ENCODE results near the gene RTEL1.

The RTEL1 gene

DNA sequence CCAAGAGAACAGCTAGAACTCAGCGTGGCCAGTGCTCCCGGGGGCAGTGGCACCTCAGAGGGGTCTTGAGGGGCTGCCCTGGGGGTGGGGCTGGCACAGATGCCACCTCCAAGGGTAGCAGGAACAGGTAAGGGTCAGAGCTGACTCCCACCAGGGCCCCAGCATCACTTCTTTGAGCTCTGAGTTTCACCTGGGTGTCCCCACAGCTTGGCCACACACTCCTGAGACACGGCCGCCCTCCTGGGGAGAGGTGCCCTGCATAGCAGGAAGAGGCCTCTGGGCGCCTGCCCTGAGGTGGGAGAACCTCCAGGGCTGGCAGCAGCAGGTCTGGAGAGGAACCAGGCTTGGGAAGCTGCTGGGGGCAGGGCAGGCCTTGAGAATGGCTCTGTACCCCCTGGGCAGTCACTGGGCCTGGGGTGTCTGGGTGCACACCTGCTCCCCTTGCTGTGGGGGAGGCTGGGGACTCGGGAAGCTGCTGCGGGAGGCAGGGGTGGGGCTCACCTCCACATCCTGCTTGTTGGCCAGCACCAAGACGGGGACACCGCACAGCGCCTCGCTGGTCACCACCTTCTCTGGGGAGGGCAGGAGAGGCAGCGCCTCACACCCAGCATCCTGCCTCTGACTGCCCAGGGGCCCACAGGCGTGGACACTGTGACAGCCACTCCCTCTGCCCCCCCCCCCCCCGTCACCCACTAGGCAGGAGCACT, 43.4 kb downstream of the RTEL1 start:
- DNase-seq (ENCODE audit: low read depth): no peak

GRCh38 chr20:63702036-63702665, 44.0 kb downstream of the RTEL1 start:
- Histone ChIP-seq H3K4me3 (ENCODE audit: low read length) (no peak overlapping the region), H3K4me1 (ENCODE audit: control insufficient read depth, insufficient read depth, low read length) (peaks cover 38% of the 10 kb centered on the region), H3K27me3 (replicated peaks; ENCODE audit: control insufficient read depth, insufficient read depth, low read length) (no peaks in the 10 kb centered on the region), H3K36me3 (ENCODE audit: control insufficient read depth, insufficient read depth, low read length, severe bottlenecking) (peaks cover 25% of the 10 kb centered on the region), H3K9ac (ENCODE audit: low read length) (no peak overlapping the region), H3K9me3 (ENCODE audit: control insufficient read depth, low read length) (no peaks in the 10 kb centered on the region)
- no peak for DNase-seq (ENCODE audit: low read depth)

More for the DNA sequence above, 43.4 kb downstream of the RTEL1 start:
- Histone ChIP-seq H3K9me3 (ENCODE audit: control insufficient read depth, low read length) (no peaks in the 10 kb centered on the region), H3K27me3 (replicated peaks; ENCODE audit: control insufficient read depth, insufficient read depth, low read length) (no peaks in the 10 kb centered on the region), H3K4me1 (ENCODE audit: control insufficient read depth, insufficient read depth, low read length) (peaks cover 41% of the 10 kb centered on the region), H3K9ac (ENCODE audit: low read length) (no peak overlapping the region), H3K4me3 (ENCODE audit: low read length) (no peak overlapping the region), H3K36me3 (ENCODE audit: control insufficient read depth, insufficient read depth, low read length, severe bottlenecking) (peaks cover 25% of the 10 kb centered on the region)

GRCh38 chr20:63702751-63703470, 44.8 kb downstream of the RTEL1 start:
- H3K9me3 ChIP-seq (ENCODE audit: control insufficient read depth, low read length): no peaks in the 10 kb centered on the region
- H3K36me3 ChIP-seq (ENCODE audit: control insufficient read depth, insufficient read depth, low read length, severe bottlenecking): peaks cover 25% of the 10 kb centered on the region
- no peak overlapping the region for H3K4me3 ChIP-seq (ENCODE audit: low read length)
- no peak overlapping the region for H3K9ac ChIP-seq (ENCODE audit: low read length)
- no peaks in the 10 kb centered on the region for H3K27me3 ChIP-seq (replicated peaks; ENCODE audit: control insufficient read depth, insufficient read depth, low read length)
- peaks cover 30% of the 10 kb centered on the region for H3K4me1 ChIP-seq (ENCODE audit: control insufficient read depth, insufficient read depth, low read length)
- DNase-seq (ENCODE audit: low read depth): no peak

GRCh38 chr20:63703471-63703975, 45.4 kb downstream of the RTEL1 start:
- Histone ChIP-seq H3K4me3 (ENCODE audit: low read length) (no peak overlapping the region), H3K36me3 (ENCODE audit: control insufficient read depth, insufficient read depth, low read length, severe bottlenecking) (peaks cover 25% of the 10 kb centered on the region), H3K9ac (ENCODE audit: low read length) (no peak overlapping the region), H3K9me3 (ENCODE audit: control insufficient read depth, low read length) (no peaks in the 10 kb centered on the region), H3K27me3 (replicated peaks; ENCODE audit: control insufficient read depth, insufficient read depth, low read length) (no peaks in the 10 kb centered on the region), H3K4me1 (ENCODE audit: control insufficient read depth, insufficient read depth, low read length) (peaks cover 25% of the 10 kb centered on the region)
- DNase-seq (ENCODE audit: low read depth): no peak

GRCh38 chr20:63703976-63704748, 46.0 kb downstream of the RTEL1 start:
- no peaks in the 10 kb centered on the region for H3K9me3 ChIP-seq (ENCODE audit: control insufficient read depth, low read length)
- no peak for DNase-seq (ENCODE audit: low read depth)
- no peak overlapping the region for H3K9ac ChIP-seq (ENCODE audit: low read length)
- no peaks in the 10 kb centered on the region for H3K27me3 ChIP-seq (replicated peaks; ENCODE audit: control insufficient read depth, insufficient read depth, low read length)
- peaks cover 28% of the 10 kb centered on the region for H3K36me3 ChIP-seq (ENCODE audit: control insufficient read depth, insufficient read depth, low read length, severe bottlenecking)
- no peak overlapping the region for H3K4me3 ChIP-seq (ENCODE audit: low read length)
- H3K4me1 ChIP-seq (ENCODE audit: control insufficient read depth, insufficient read depth, low read length): peaks cover 25% of the 10 kb centered on the region

- Histone ChIP-seq H3K4me1 (ENCODE audit: control insufficient read depth, insufficient read depth, low read length) (peaks cover 24% of the 10 kb centered on the region), H3K9ac (ENCODE audit: low read length) (no peak overlapping the region), H3K4me3 (ENCODE audit: low read length) (no peak overlapping the region), H3K36me3 (ENCODE audit: control insufficient read depth, insufficient read depth, low read length, severe bottlenecking) (peaks cover 32% of the 10 kb centered on the region), H3K9me3 (ENCODE audit: control insufficient read depth, low read length) (no peaks in the 10 kb centered on the region), H3K27me3 (replicated peaks; ENCODE audit: control insufficient read depth, insufficient read depth, low read length) (no peaks in the 10 kb centered on the region)
- DNase-seq (ENCODE audit: low read depth): no peak
Observed at GRCh38 chr20:63704749-63705117, 46.6 kb downstream of the RTEL1 start.

DNA sequence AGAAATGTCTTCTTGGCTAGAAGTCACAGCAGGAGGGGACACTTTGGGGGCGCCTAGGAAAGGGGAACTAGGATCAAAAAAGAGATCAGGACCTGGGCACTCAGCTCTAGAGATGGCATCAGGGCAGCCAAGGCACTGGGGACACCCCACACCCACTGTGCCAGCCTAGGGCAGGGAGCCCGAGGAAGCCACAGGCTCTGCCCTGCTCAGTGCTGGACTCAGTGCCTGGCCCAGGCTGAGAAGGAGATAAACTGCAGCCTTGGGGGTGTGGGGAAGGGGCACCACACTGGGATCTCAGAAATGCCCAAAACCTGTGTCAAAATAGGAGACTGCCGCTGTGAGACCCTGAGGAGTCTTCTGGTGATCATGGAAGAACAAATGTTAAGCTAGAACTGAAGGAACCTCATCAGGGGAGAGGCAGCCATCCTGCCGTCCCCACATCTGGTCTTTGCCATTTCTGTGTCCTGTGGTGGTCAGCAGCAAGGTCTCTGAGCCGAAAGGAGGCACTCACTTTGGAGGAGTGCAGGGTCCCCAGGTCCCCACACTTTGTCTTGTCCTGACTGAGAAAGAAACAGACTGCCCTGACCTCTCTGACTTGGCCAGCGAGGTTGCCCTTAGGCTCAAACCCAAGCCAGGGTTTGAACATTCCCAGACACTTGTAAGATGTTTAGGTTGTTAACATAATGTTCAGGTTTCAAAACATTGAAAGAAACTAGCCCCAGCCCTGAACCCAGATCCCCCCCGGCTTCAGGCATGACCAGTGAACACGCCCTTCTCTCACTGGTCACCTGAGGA, 47.3 kb downstream of the RTEL1 start:
- Histone ChIP-seq H3K9ac (ENCODE audit: low read length) (peak overlapping the region; percentile 95), H3K36me3 (ENCODE audit: control insufficient read depth, insufficient read depth, low read length, severe bottlenecking) (peaks cover 34% of the 10 kb centered on the region), H3K4me3 (ENCODE audit: low read length) (no peak overlapping the region), H3K9me3 (ENCODE audit: control insufficient read depth, low read length) (no peaks in the 10 kb centered on the region), H3K4me1 (ENCODE audit: control insufficient read depth, insufficient read depth, low read length) (peaks cover 21% of the 10 kb centered on the region), H3K27me3 (replicated peaks; ENCODE audit: control insufficient read depth, insufficient read depth, low read length) (no peaks in the 10 kb centered on the region)
- DNase-seq (ENCODE audit: low read depth): no peak

DNA sequence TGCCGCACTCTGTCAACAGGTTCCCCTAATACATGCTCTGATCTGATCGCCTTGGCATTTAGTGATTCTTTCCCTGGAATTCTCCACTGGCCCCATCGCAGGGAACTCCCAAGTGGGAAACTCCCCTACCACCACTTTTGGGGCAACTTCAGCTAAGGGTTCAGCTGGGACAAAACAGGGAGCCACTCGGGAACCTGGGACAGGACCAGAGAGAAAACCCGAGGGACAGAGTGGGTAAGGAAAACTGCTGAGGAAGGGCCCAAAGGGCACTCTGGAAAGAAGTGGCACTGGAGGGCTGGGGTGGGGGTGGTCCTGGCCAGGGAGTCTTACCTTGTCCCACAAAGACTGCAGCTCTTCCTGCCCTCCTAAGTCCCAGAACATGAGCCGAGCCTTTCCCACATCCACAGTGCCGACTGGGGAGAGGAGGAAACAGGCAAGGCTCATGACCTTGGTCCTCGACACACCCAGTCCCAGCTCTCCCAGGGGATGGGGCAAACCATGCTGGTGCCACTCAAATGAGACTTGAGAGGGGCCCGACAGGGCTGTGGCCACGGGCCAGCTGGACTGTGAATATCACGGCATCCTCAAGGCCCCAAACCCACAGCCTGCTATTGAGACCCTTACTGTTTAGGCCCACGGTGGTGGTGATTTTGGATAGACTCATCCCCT, 48.0 kb downstream of the RTEL1 start:
- H3K9ac ChIP-seq (ENCODE audit: low read length): peak overlapping the region; percentile 95
- H3K36me3 ChIP-seq (ENCODE audit: control insufficient read depth, insufficient read depth, low read length, severe bottlenecking): peaks cover 40% of the 10 kb centered on the region
- H3K4me3 ChIP-seq (ENCODE audit: low read length): peak overlapping the region; percentile 91
- H3K9me3 ChIP-seq (ENCODE audit: control insufficient read depth, low read length): no peaks in the 10 kb centered on the region
- H3K27me3 ChIP-seq (replicated peaks; ENCODE audit: control insufficient read depth, insufficient read depth, low read length): no peaks in the 10 kb centered on the region
- no peak for DNase-seq (ENCODE audit: low read depth)
- H3K4me1 ChIP-seq (ENCODE audit: control insufficient read depth, insufficient read depth, low read length): peaks cover 21% of the 10 kb centered on the region

GRCh38 chr20:63706852-63707557, 48.9 kb downstream of the RTEL1 start:
- Histone ChIP-seq H3K36me3 (ENCODE audit: control insufficient read depth, insufficient read depth, low read length, severe bottlenecking) (peaks cover 49% of the 10 kb centered on the region), H3K27me3 (replicated peaks; ENCODE audit: control insufficient read depth, insufficient read depth, low read length) (no peaks in the 10 kb centered on the region), H3K9me3 (ENCODE audit: control insufficient read depth, low read length) (no peaks in the 10 kb centered on the region), H3K9ac (ENCODE audit: low read length) (peak overlapping the region; percentile 95), H3K4me1 (ENCODE audit: control insufficient read depth, insufficient read depth, low read length) (peaks cover 21% of the 10 kb centered on the region), H3K4me3 (ENCODE audit: low read length) (peak overlapping the region; percentile 91)
- DNase-seq (ENCODE audit: low read depth): peak; percentile 74

Measured in adipocyte (in vitro differentiated cells).